Natural killer cell (primary cell): ENCODE measurements around the gene TMEM132D. TPM values are rescaled to one million over a fixed set of nuclear protein-coding genes. Genes with fewer than 3 reads are reported as not detected.

Source experiments
- ATAC-seq, 3 donors: fragments of 150-1000 bp in 2 of 3; fragments of 200-7000 bp in 1 of 3; cut with Tn5 transposase; 1 replicate in 1 of 3; 2 replicates in 2 of 3; pipeline ENCODE4 v1.10.0; 2021; ENCODE audit warnings: mild to moderate bottlenecking in 2 of 3, moderate library complexity in 2 of 3
- DNase-seq, 2 donors: peaks; one replicate each; pipeline versions ENCODE4 v3.0.0 to v3.0.0-alpha.2; 2013 to 2021; ENCODE audit warnings: mixed read lengths in 1 of 2
- H3K27ac ChIP-seq: one replicate; pipeline ENCODE4 v1.5.1; 2013; ENCODE audit warnings: mild to moderate bottlenecking, low read length
- H3K27me3 ChIP-seq: one replicate; pipeline ENCODE4 v1.6.1; 2013; ENCODE audit warnings: low read length; ENCODE audit not compliant: control insufficient read depth, insufficient read depth
- H3K36me3 ChIP-seq: one replicate; pipeline ENCODE4 v1.6.1; 2013; ENCODE audit warnings: low read length; ENCODE audit not compliant: control insufficient read depth, insufficient read depth
- H3K4me1 ChIP-seq: one replicate; pipeline ENCODE4 v1.6.1; 2013; ENCODE audit warnings: low read length; ENCODE audit not compliant: control insufficient read depth, insufficient read depth
- H3K4me3 ChIP-seq: one replicate; pipeline ENCODE4 v1.5.1; 2013; ENCODE audit warnings: low read length
- H3K9me3 ChIP-seq: one replicate; pipeline ENCODE4 v1.6.1; 2013; ENCODE audit warnings: low read length; ENCODE audit not compliant: control insufficient read depth, insufficient read depth
- H3K27ac Mint-ChIP-seq, 2 donors: one replicate each; pipeline ENCODE4 v1.8.0; 2022; ENCODE audit warnings: mild to moderate bottlenecking in 2 of 2, mixed read lengths in 2 of 2, moderate library complexity in 1 of 2
- H3K27me3 Mint-ChIP-seq, 2 donors: one replicate each; pipeline ENCODE4 v1.8.0; 2022; ENCODE audit warnings: low read depth in 2 of 2, mixed read lengths in 2 of 2
- H3K36me3 Mint-ChIP-seq: one replicate; pipeline ENCODE4 v1.8.0; 2022; ENCODE audit warnings: mixed read lengths
- H3K4me1 Mint-ChIP-seq, 2 donors: one replicate each; pipeline ENCODE4 v1.8.0; 2022; ENCODE audit warnings: mixed read lengths in 2 of 2
- H3K4me3 Mint-ChIP-seq: one replicate; pipeline ENCODE4 v1.8.0; 2022; ENCODE audit warnings: mild to moderate bottlenecking, moderate library complexity, mixed read lengths
- H3K9me3 Mint-ChIP-seq, 2 donors: one replicate each; pipeline ENCODE4 v1.8.0; 2022; ENCODE audit warnings: mixed read lengths in 2 of 2
- WGBS: methylation state at CpG from one replicate; pipeline ENCODE4 v1.1.7; 2013; ENCODE audit warnings: missing lambda C conversion rate; ENCODE audit not compliant: insufficient coverage; 5-methylcytosine and 5-hydroxymethylcytosine counted together
- intact Hi-C: fragments of 100-400 bp; cut with micrococcal nuclease; formaldehyde crosslinking; loops from one replicate; pipeline ENCODE4 v1.14.2; 2022
- total RNA-seq, 4 donors: library from RNA; stranded (reverse); fragments of 120-200 nt in 1 of 4; gene quantifications; one replicate each; pipeline versions ENCODE4 v1.2.3 to v1.2.4, GENCODE V29; 2013 to 2022
- TF ChIP-seq, protein P1 (sequence below): fragments of 200-600 bp; IDR thresholded peaks from one replicate; pipeline ENCODE4 v1.8.0; 2022; ENCODE audit warnings: antibody characterized with exemption

TMEM132D gene
- total RNA-seq, 3 donors from 2014 or later (not counting 1 experiment from before 2014, with no cell fraction given): not detected

GRCh38 chr12:129310346-129310745 lies 593.5 kb downstream of the TMEM132D start:
- no peaks in the 10 kb centered on the region for H3K36me3 Mint-ChIP-seq

GRCh38 chr12:129305851-129306250 lies 598.0 kb downstream of the TMEM132D start:
- Mint-ChIP-seq H3K36me3 (no peaks in the 10 kb centered on the region), H3K4me1 (no peaks in the 10 kb centered on the region), H3K9me3 (no peaks in the 10 kb centered on the region), H3K27me3 (peaks cover 5 to 8% of the 10 kb centered on the region in 2 donors), H3K4me3 (no peak overlapping the region), H3K27ac (no peak overlapping the region)
- H3K4me3 ChIP-seq: no peak overlapping the region
- no peak for ATAC-seq
- intact Hi-C loops: no loop called here
- no peaks in the 10 kb centered on the region for H3K36me3 ChIP-seq
- TF ChIP-seq, protein P1, sequence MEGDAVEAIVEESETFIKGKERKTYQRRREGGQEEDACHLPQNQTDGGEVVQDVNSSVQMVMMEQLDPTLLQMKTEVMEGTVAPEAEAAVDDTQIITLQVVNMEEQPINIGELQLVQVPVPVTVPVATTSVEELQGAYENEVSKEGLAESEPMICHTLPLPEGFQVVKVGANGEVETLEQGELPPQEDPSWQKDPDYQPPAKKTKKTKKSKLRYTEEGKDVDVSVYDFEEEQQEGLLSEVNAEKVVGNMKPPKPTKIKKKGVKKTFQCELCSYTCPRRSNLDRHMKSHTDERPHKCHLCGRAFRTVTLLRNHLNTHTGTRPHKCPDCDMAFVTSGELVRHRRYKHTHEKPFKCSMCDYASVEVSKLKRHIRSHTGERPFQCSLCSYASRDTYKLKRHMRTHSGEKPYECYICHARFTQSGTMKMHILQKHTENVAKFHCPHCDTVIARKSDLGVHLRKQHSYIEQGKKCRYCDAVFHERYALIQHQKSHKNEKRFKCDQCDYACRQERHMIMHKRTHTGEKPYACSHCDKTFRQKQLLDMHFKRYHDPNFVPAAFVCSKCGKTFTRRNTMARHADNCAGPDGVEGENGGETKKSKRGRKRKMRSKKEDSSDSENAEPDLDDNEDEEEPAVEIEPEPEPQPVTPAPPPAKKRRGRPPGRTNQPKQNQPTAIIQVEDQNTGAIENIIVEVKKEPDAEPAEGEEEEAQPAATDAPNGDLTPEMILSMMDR: no peak
- DNase-seq: no peak
- H3K9me3 ChIP-seq: no peaks in the 10 kb centered on the region
- no peaks in the 10 kb centered on the region for H3K4me1 ChIP-seq
- H3K27ac ChIP-seq: no peak overlapping the region
- WGBS: 70% methylated on average over 2 of the region's 4 CpGs
- H3K27me3 ChIP-seq: no peaks in the 10 kb centered on the region

More at GRCh38 chr12:129310346-129310745, 593.5 kb downstream of the TMEM132D start:
- Histone ChIP-seq H3K36me3 (no peaks in the 10 kb centered on the region), H3K4me1 (no peaks in the 10 kb centered on the region), H3K27me3 (no peaks in the 10 kb centered on the region), H3K9me3 (no peaks in the 10 kb centered on the region), H3K4me3 (no peak overlapping the region), H3K27ac (no peak overlapping the region)
- Mint-ChIP-seq H3K27me3 (peaks cover 5 to 8% of the 10 kb centered on the region in 2 donors), H3K4me1 (no peaks in the 10 kb centered on the region), H3K4me3 (no peak overlapping the region), H3K9me3 (no peaks in the 10 kb centered on the region), H3K27ac (no peak overlapping the region)
- ATAC-seq: no peak
- intact Hi-C loops: no loop called here
- WGBS: 70% methylated on average over 1 of the region's 2 CpGs
- no peak for DNase-seq
- TF ChIP-seq, protein P1: no peak

DNA sequence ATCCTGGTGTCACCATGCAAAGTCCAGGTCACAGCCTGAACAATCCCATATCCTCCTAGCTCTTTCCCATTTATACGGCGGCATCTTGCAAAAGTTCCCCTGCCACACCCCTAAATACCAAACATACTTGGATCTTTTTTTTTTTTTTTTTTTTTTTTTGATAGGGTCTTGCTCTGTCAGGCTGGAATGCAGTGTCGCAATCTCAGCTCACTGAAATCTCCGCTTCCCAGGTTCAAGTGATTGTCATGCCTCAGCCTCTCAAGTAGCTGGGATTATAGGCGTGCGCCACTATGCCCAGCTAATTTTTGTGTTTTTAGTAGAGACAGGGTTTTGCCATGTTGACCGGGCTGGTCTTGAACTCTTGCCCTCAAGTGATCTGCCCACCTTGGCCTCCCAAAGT lies 599.3 kb downstream of the TMEM132D start:
- no peak overlapping the region for H3K4me3 Mint-ChIP-seq
- peaks cover 2 to 5% of the 10 kb centered on the region in 2 donors for H3K27me3 Mint-ChIP-seq
- H3K36me3 Mint-ChIP-seq: no peaks in the 10 kb centered on the region
- ATAC-seq (no peak), DNase-seq (no peak)
- WGBS: 92% methylated on average over 6 of the region's 7 CpGs
- intact Hi-C loops: no loop called here
- no peak overlapping the region for H3K27ac ChIP-seq
- no peak overlapping the region for H3K4me3 ChIP-seq
- H3K27ac Mint-ChIP-seq: no peak overlapping the region
- H3K4me1 Mint-ChIP-seq: no peaks in the 10 kb centered on the region
- no peaks in the 10 kb centered on the region for H3K9me3 ChIP-seq
- TF ChIP-seq, protein P1: no peak
- no peaks in the 10 kb centered on the region for H3K36me3 ChIP-seq
- no peaks in the 10 kb centered on the region for H3K27me3 ChIP-seq
- no peaks in the 10 kb centered on the region for H3K9me3 Mint-ChIP-seq
- H3K4me1 ChIP-seq: no peaks in the 10 kb centered on the region

- H3K4me1 ChIP-seq: no peaks in the 10 kb centered on the region
- DNase-seq (no peak), ATAC-seq (no peak)
- Mint-ChIP-seq H3K36me3 (no peaks in the 10 kb centered on the region), H3K27ac (no peak overlapping the region), H3K4me3 (no peak overlapping the region), H3K9me3 (no peaks in the 10 kb centered on the region), H3K27me3 (peaks cover 8 to 10% of the 10 kb centered on the region in 2 donors), H3K4me1 (no peaks in the 10 kb centered on the region)
- intact Hi-C loops: no loop called here
- H3K27ac ChIP-seq: no peak overlapping the region
- H3K4me3 ChIP-seq: no peak overlapping the region
- 86% methylated on average over 7 of the region's 8 CpGs for WGBS
- H3K9me3 ChIP-seq: no peaks in the 10 kb centered on the region
- TF ChIP-seq, protein P1: no peak
- H3K36me3 ChIP-seq: no peaks in the 10 kb centered on the region
- H3K27me3 ChIP-seq: no peaks in the 10 kb centered on the region
These were observed 603.8 kb downstream of the TMEM132D start for GRCh38 chr12:129300011-129300410.
